Measurements from ENCODE around the gene CDAN1.

The CDAN1 gene

DNA sequence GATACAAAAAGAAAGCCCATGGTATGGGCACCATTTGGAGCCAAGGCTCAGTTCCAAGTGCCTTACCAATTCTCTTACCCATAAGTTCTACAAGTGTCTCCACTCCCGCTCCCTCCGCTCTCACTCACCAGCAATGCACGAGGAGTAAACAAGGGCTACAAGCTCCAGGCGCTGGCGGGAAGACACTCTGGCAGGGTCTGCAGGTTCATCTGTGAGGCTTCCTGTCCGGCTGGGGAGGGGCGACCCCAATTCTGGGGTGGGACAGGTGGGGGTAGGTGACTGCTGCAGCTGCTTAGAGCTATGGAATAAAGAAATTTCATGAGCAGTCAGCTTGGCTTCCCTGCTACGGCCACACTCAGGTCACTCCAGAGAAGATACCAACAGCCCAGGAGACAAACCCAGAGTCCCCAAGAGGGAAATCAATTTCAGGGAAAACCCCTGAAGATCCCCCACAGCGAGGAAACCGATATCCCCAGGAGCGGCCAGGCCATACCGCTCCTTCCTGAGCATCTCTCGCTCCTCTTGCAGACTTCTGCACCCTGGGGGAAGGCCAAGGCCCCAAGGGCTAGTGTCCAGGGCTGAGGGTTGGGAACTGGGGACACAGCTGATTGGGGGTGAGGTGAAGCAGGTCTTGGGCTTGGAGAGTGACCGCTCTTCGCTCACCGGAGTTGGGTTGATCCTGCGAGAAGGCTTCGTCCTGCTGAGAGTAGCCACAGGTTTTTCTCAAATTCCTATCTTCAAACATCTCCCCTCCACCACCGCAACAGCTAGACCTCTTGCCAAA lies 1.4 kb downstream of the CDAN1 start:
- DNase-seq (ENCODE audit: low spot score), result no peak

DNA sequence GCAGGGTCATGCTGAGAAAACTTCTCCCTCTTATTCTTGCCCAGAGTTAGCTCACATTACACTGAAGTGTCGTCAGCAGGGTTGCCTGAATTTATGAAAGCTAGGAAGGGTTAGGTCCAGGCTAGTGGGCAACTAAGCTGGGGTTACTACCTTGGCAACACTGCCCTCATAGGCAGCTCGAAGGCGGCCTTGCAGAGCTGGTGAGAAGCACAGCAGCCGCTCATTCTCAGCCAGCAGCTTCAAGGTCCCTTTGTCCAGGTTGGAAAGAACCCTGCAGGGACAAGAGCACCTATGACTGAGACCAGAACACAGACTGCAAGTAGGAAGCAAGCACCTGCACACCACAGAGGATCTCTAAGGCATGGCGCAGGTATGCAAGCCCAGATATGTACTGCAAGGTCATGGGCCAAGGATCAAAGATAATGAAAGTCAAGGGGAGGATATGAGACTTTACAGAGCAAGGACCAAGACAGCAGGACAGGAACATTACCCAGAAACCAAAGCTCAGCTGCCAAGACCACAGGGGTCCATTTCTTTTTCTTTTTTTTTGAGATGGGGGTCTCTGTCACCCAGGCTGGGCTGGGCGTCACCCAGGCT lies 2.8 kb downstream of the CDAN1 start:
- no peak for DNase-seq (ENCODE audit: low spot score)

DNA sequence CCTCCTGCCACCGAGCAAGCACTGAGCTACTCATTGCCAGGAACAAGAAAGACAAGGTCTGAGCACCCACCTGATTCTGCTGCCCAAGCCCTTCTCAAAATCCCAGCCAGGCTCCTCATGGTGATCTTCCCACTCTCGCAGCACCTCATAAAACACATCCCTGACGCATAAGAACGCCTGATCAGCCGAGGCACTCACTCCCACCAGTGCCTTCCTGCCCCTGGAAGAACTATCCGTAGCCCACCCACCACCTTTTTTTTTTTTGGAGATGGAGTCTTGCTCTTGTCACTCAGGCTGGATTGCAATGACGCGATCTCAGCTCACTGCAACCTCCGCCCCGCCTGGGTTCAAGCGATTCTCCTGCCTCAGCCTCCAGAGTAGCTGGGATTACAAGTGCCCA lies 3.9 kb downstream of the CDAN1 start:
- DNase-seq (ENCODE audit: low spot score), result no peak

DNA sequence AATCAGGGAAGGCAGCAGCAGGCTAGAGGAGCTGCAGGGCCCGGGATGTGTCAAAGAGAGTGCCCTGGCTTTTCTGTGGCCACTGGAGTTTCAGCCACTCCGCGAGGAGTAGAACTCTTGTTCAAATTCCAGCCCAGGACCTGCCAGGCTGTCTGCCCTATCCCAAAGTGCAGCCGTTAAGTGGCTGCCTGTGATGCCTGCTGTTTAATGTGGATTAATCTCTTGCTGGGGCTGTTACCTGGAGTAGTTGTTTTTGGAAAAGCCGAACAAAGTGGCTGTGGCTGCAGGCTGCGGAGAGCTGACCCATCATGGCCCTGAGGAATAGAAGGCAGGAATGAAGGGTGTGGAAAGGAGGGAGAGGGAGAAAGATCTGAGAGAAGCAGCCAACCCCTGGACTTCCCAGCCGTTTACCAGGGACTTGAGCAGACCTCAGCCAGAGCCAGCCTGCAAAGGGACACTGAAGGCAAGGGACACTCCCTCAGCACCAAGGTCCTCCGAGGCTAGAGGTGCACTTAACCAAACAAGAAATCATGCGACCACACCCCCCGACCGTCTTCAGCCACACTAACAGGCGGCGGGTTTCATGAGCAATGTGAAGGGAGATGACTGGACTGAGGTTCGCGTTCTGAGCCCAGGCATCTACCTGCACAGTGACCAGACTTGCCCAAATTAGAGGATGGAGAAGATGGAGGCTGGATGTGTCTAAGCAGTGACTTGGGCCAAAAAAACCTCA lies 4.7 kb downstream of the CDAN1 start:
- DNase-seq (ENCODE audit: low spot score), result no peak

DNA sequence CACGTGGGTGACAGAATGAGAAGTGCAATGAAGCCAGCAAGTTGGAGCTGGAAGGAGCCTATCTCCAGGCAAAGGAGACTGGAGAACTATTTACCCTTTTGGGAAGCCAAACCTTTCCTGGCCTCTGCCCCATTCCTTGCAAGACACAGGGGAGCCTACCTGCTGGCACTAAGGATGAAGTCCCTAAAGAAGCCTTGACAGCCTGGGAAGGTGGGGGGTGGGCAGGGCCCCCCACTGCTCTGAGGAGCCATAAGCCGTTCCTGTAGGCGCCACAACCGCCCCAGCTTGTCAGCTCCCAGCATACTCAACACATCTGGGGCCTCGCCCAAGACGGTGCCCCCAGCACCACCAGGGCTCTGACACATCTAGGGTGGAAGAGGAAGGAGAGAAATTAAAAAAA lies 5.5 kb downstream of the CDAN1 start:
- no peak for DNase-seq (ENCODE audit: low spot score)

DNA sequence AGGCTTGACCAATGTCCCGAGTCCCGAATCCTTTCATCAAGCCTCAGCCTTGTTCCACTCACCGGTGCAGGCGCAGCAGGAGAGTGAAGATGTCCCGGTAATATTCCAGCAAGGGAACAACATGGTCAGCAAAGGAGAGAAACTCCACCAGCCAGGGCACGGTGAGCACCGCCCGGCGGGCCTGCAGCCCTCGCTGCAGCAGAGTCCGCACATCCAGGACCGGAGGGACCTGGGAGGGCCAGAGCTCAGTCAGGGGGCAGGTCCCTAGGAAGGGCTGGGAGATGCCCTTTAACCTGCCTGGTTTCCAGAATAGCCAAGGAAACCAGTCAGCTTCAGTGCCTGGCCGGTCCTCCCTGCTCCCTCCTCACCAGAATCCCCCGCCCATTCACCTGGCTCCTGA lies 6.4 kb downstream of the CDAN1 start:
- no peak for DNase-seq (ENCODE audit: low spot score)

DNA sequence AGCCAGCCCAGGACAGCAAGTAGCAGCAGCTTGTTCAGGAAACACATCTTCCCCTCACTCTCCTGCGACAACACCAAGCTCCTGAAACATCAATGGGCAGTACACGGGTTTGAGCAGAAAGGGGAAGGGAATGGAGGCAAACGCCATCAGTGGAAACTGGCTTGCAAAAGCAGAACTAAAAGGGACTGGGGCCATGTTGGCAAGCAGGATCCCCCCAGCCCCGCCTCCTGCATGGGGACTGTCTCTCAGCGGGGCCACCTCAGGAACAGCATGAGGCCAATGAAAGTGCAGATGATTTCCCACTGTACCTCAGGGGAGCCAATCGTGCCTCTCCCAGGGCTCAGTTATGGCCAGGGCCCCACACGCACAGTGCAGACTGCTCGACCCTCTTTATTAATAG lies 6.8 kb downstream of the CDAN1 start:
- DNase-seq (ENCODE audit: low spot score), result no peak

DNA sequence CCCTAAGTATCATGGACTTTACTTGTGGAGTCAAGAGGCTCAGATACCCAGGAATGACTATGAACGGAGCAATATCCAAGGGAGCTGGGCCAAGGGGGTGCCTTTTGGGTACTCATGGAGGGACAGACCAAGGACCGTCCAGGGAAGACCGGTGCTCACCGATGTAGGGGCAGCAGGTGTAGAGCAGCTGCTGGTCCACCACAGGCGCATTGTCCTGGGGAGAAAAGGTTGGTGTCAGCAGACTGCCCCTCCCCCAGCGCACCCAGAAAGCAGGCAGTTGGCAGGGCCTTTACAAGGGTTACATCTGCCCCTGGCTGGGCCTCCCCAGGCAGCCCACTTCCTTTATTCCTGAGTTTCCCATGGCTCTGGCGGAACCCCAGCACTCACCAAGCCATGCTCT lies 7.5 kb downstream of the CDAN1 start:
- DNase-seq (ENCODE audit: low spot score), result no peak

DNA sequence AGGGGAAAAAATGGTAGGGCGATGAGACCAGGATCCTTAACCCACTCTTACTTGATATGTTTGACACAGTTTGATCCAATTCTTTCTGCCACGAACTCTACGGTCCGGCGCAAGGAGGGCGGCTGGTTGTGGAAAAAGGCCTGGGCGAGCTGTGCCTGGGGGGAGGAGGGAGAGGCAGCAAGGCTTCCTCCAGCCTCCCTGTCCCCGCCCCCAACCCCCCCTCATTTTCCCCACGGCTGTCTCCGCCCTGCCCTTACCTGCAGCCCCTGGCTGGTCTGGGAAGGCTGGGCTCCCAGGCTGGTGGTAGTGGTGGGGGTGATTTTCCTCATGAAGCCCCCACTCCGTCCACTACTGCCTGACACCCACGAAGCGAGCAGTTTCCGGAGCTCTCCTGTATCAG lies 8.0 kb downstream of the CDAN1 start:
- DNase-seq (ENCODE audit: low spot score), result no peak

DNA sequence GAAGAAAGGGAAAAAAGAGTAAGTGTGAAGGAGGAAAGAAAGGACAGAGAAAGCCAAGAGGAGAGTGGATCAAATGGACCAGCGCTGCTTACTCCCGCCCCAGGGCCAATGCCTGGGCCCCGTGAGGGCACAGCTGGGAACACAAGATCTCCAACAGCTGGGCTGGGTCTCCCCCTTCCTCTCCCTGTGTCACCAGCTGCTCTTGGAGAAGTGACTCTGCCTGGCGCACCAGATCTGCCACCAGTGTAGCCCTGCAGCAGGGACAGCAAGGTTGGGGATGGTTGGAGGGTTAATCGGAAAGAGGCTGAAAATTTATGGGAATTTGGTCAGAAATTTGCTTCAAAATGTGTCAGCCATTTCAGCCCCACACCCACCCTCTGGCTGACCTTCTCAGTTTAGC lies 8.4 kb downstream of the CDAN1 start:
- DNase-seq (ENCODE audit: low spot score), result no peak

DNA sequence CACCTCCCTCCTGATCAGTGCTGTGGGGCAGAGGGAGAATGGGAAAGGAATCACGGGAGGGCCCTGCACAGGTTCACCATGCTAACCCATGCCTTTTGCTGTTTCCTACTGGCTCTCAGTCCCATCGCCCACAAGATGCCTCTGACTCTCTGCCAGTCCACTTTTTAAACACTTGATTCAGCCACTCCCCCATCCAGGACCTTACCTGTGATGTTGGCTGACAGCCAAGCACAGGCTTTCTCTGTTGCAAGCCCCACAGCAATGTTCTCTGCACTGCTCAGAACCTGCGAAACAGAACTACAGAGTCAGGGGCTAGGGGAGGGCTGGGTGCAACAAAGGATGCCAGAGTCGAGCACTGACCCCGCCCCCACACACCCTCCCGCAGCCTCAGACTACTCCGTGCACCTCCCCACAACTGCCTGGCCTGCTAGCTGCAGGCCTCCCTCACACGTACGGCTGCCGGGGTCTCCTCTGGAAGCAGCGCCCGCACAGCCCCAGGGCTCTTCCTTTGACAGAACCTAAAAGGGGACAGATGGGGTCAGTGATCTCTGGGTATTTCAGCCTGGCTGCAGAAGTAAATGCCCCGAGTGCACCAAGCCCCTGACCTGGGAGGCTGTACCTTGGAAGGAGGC lies 9.1 kb downstream of the CDAN1 start:
- DNase-seq (ENCODE audit: low spot score), result no peak

DNA sequence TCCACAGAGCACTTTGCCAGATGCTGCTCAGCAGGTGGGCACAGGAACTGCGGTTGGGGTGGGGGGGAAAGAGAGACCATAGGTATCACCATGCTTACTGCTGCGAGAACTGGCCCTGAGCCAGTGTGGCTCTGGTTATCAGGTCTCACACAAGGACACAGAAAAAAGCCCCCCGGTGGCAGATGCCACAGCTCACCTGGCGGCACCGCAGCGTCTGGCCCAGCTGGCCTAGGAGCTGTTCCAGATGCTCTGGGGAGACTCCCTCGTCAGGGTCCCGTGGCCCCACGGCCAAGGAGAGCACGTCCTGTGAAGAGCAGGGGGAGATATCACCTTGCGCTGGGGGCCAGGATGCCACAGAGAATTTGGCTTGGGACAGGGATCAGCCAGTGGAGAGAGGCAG lies 10.8 kb downstream of the CDAN1 start:
- DNase-seq (ENCODE audit: low spot score), result no peak

DNA sequence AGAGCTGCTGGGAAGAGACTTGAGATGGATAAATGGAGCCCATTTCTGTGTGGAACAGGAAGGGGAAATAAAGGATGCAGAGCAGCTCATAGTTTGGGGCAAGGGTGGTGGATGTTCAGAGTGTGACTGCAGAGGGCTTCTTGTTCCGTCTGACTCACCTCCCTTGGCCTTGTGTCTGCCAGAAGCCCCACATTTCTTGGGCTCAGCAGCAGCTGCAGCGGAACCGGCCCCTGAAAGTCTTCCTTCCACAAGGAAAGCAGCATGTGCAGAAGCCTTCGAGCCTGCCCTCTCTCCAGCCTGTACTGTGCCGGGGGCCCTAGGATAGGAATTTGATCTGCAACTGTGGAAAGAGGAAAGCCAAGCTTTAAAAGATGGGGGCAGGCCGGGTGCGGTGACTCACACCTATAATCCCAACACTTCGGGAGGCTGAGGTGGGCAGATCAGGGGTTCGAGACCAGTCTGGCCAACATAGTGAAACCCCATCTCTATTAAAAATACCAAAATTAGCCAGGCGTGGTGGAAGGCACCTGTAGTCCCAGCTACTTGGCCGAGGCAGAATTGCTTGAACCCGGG lies 11.5 kb downstream of the CDAN1 start:
- no peak for DNase-seq (ENCODE audit: low spot score)

DNA sequence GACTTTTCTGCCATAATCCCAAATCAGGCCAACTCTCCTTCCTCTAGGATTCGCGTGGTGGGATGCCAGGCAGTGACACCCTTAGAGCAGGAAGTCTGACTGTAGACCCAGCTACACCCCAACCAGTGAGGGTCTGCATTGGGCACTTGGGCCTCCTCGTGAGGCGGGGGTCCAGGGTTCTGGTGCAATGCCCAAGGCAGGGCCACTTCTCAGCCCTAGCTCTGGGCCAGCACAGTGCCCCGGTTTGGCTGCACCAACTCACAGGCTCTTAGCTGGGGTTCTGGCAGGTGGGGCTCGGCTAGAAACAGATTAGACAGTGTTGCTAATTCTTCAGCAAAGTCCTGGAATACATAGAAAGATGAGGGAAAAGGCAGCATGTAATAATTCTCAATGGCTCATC lies 12.7 kb downstream of the CDAN1 start:
- DNase-seq (ENCODE audit: low spot score), result no peak

DNA sequence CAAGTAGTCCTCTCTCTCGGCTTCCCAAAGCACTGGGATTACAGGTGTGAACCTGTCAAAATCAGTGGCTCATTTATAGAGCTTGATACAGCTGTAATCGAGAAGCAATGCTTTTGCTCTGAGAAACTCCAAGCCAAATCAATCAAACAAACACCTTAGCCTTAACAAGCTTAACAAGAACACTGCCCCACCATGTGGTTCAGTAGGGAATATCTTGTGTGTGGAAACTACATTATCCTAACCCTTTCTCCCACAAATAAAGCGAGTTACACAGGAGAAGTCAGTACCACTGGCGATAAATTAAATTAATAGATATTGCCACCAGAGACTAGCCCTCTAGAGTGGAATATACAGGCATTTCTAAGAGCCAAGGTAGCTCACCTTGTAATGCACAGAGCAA lies 13.9 kb downstream of the CDAN1 start:
- no peak for DNase-seq (ENCODE audit: low spot score)

DNA sequence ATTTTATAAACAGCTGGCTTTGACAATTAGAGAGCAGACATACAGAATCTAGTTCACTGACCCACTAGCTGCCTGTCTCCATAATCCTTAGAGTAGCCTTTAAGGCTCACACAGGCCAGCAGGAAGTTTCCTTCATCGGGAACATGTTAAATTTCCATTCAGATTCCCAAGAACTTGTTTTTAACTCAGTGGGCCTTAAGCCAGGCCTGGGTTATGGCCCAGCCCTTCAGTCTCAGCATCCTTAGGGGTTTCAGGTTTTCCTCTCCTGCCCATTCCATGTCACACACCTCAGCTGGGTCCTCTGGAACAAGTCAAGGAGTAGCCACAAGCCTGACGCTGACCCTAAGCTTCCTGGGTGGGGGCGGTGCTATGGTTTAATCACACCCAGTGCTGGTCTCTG lies 15.0 kb downstream of the CDAN1 start:
- DNase-seq (ENCODE audit: low spot score), result no peak

DNA sequence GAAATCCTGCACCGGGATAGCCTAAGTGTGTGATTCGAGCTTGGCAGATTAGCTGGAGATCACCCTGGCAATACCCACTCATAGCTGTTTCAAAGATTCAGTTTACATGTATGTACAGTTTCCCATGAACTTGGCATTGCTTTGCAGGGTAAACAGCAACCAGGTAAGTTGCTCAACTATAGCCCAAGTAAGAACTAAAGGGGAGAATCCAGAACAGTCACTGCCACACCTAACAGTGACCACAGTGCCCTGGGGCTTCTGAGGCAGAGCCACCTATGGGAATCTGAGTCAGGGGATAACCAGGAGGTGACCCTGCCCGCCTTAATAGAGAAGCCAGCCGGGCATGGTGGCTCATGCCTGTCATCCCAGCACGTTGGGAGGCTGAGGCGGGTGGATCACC lies 15.9 kb downstream of the CDAN1 start:
- DNase-seq (ENCODE audit: low spot score), result no peak

DNA sequence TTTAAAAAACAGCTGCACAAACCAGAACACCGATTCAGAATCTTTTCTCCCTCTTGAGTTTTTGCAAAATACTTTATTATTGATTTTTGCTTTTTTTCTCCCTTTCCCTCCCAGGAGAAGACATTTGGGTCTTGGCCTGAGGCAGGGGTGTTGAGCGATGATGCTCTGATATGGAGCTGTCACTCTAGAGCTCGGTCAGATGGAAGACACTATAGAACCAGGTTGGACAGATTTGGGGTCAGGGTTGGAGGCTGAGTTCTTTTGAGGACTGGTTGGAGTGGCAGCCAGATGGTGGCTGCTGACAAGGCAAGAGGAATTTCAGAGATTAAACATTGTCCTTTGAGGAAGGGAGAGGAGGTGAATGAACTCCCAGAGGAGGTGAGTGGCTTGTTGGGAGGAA lies 16.9 kb downstream of the CDAN1 start:
- DNase-seq (ENCODE audit: low spot score), result no peak

DNA sequence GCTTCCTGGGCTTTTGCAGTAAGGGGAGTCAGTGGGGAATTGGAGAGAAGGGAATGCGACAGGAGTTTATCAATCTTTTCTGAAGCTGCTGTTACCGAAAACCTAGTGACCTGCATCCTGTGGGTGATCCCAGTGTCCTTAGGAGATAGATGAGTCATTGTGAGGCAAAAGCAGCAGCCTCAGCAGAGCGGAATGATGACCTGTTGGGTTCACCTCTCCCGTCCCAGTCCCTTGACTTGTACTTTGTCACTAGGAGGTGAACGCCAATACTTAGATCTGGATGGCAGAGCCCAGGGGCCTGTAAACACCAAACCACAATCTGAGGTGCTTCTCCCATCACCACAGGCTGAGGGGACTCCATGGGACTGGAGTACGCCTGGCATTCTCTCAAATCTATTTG lies 17.9 kb downstream of the CDAN1 start:
- DNase-seq (ENCODE audit: low spot score), result no peak

DNA sequence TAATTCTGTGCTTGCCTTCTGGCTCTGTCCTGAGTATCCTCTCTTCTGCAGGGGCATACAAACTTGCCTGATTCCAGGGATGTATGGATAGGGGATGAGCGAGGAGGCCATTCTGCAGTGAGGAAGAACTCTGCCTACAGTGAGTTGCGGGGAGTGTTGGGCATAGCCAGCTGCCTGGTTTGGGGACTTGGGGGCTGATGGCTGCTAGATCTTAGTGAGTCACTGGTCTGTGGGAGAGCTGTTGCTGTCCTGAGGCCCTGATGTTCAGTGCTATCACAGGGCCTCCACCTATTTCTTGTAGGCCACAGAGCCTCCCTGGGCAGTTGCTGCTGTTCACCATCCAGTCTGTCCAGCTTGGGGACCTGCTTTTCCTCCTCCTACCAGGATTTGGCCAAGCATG lies 20.3 kb downstream of the CDAN1 start:
- DNase-seq (ENCODE audit: low spot score), result no peak

DNA sequence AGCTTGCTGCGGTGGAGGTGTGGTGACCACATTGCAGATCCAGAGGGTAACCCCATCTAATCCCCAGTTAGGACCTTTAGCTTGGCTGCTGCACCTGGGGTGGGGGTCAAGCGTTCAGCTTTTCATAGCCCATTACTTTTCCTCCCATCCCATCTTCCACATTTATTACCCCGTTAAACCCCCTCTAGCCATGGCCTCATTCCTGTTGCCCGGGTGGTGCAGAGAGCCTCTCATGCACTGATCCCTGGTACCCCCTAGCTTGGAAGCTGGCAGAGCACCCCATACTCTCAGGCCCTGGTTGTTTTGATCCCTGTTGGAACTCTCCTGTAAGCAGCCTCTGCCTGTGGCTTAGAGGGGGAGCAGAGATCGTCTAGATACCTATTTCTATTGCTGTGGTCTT lies 20.8 kb downstream of the CDAN1 start:
- DNase-seq (ENCODE audit: low spot score), result no peak

DNA sequence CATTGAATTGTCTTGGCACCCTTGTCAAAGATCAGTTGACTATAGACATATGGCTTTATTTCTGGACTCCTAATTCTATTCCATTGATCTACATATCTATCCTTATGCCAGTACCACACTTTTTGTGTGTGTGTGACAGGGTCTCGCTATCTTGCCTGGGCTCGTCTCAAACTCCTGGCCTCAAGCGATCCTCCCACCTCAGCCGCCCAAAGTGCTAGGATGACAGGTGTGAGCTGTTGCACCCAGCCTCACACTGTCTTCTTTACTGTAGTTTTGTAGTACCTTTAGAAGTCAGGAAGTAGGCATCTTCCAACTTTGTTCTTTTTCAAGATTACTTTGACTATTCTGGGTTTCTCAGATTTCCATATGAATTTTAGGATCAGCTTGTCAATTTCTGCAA lies 24.3 kb downstream of the CDAN1 start:
- DNase-seq (ENCODE audit: low spot score), result no peak

DNA sequence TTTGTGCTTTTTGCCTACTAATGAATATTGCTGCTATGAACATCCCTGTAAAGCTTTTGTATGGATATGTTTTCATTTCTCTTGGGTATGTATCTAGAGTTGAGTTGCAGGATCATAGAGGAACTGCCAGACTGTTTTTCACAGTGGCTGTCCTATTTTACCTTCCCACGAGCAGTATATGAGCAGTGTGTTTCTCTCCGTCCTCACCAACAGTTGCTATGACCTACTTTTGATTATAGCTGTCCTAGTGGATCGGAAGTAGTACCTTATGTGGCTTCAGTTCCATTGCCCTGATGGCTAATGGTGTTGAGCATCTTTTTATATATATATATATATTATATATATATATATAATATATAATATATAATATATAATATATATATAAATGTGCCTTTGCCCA lies 25.2 kb downstream of the CDAN1 start:
- DNase-seq (ENCODE audit: low spot score), result no peak
